Lung (tissue), 12 donors: ENCODE data around the gene CLDN9. TPM values are rescaled to one million over a fixed set of nuclear protein-coding genes. Genes with fewer than 3 reads are reported as not detected.

Experiments
- ATAC-seq: fragments of 200-7000 bp; cut with Tn5 transposase; one replicate; pipeline ENCODE4 v1.9.1; 2020; ENCODE audit warnings: moderate number of reproducible peaks; ENCODE audit not compliant: insufficient read depth, low FRiP score
- DNase-seq, 3 donors: peaks; one replicate each; pipeline ENCODE4 v3.0.0-alpha.2; 2013 to 2017
- H3K27ac ChIP-seq, 2 donors: one replicate each; pipeline ENCODE4 v1.5.1; 2013; ENCODE audit warnings: mild to moderate bottlenecking in 2 of 2, moderate library complexity in 2 of 2, control low read depth in 1 of 2, inconsistent platforms in 1 of 2, low read depth in 1 of 2, low read length in 1 of 2
- H3K27me3 ChIP-seq, 3 donors: one replicate each; pipeline ENCODE4 v1.5.1; 2013; ENCODE audit warnings: low read length in 2 of 3; ENCODE audit not compliant: control insufficient read depth in 3 of 3, insufficient read depth in 3 of 3
- H3K36me3 ChIP-seq, 4 donors: one replicate each; pipeline ENCODE4 v1.5.1; 2013; ENCODE audit warnings: low read length in 4 of 4, mild to moderate bottlenecking in 1 of 4, moderate library complexity in 1 of 4; ENCODE audit not compliant: control insufficient read depth in 4 of 4, insufficient read depth in 4 of 4
- H3K4me1 ChIP-seq, 5 donors: one replicate each; pipeline ENCODE4 v1.5.1; 2013; ENCODE audit warnings: low read length in 5 of 5, mild to moderate bottlenecking in 2 of 5, moderate library complexity in 1 of 5; ENCODE audit not compliant: control insufficient read depth in 5 of 5, insufficient read depth in 5 of 5
- H3K4me3 ChIP-seq: one replicate; pipeline ENCODE4 v1.5.1; 2013; ENCODE audit warnings: mild to moderate bottlenecking, control low read depth, moderate library complexity
- H3K9ac ChIP-seq, 2 donors: one replicate each; pipeline ENCODE4 v1.5.1; 2013; ENCODE audit warnings: low read length in 2 of 2, control low read depth in 1 of 2; ENCODE audit not compliant: insufficient read depth in 1 of 2
- H3K9me3 ChIP-seq, 4 donors: one replicate each; pipeline ENCODE4 v1.5.1; 2013; ENCODE audit warnings: low read length in 3 of 4, mild to moderate bottlenecking in 1 of 4, moderate library complexity in 1 of 4; ENCODE audit not compliant: control insufficient read depth in 4 of 4, insufficient read depth in 3 of 4
- WGBS, 2 donors: extraction: QIAGEN DNeasy Blood & Tissue Kit; methylation state at CpG; one replicate each; pipeline ENCODE4 v1.1.7; 2013; 5-methylcytosine and 5-hydroxymethylcytosine counted together
- polyA plus RNA-seq, 2 donors: library from polyadenylated mRNA; stranded (reverse); fragments of 200-250 nt; gene quantifications; one replicate each; pipeline ENCODE4 v1.2.1, GENCODE V29; 2013
- total RNA-seq, 2 donors: library from RNA; depleted of rRNA in 1 of 2; stranded (reverse); fragments of >200 nt in 1 of 2; gene quantifications; one replicate each; pipeline ENCODE4 v1.2.1, GENCODE V29; 2014 to 2021
- TF ChIP-seq, protein P1 (sequence below): IDR thresholded peaks from 2 replicates; pipeline ENCODE4 v1.5.1; 2012; ENCODE audit warnings: mild to moderate bottlenecking; ENCODE audit errors: control extremely low read depth, extremely low read depth
- donor health status: control.
- donor health status: control.
- donor health status: Bipolar disorder and iron deficiency.
- donor health status: healthy.
- donor health status: DM: yes; HTN: yes; CAD: no.

Gene CLDN9
- total and polyA plus RNA-seq, 4 donors: 0.91 to 5.3 (median 1.3) TPM

DNA sequence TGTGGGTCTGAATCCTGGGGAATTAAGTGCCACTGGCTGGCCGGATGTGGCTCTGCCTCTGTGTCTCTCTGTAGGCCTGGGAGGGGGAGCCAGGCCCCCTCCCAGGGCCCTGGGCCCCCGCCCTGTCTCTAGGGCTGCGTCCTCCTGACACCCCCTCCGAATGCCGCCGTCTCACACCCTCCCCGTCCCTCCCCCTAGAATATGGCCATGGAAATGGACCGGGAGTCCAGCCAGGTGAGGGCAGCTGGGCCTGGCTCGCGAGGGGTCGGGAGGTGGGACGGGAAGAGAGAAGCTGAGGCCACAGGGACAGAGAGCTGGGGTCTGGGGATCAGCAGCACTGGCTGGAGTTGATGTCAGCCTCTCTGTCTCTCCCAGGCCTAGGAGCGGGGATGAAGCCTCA, 16.4 kb upstream of the CLDN9 start:
- Histone ChIP-seq H3K27ac (no peak overlapping the region), H3K36me3 (no peaks in the 10 kb centered on the region), H3K4me1 (no peaks in the 10 kb centered on the region), H3K9me3 (no peaks in the 10 kb centered on the region), H3K4me3 (no peak overlapping the region), H3K9ac (no peak overlapping the region), H3K27me3 (no peaks in the 10 kb centered on the region)
- ATAC-seq (no peak), DNase-seq (no peak)
- WGBS, 2 donors: 81 to 89% methylated on average over 13 of the region's 13 CpGs
- TF ChIP-seq, protein P1, sequence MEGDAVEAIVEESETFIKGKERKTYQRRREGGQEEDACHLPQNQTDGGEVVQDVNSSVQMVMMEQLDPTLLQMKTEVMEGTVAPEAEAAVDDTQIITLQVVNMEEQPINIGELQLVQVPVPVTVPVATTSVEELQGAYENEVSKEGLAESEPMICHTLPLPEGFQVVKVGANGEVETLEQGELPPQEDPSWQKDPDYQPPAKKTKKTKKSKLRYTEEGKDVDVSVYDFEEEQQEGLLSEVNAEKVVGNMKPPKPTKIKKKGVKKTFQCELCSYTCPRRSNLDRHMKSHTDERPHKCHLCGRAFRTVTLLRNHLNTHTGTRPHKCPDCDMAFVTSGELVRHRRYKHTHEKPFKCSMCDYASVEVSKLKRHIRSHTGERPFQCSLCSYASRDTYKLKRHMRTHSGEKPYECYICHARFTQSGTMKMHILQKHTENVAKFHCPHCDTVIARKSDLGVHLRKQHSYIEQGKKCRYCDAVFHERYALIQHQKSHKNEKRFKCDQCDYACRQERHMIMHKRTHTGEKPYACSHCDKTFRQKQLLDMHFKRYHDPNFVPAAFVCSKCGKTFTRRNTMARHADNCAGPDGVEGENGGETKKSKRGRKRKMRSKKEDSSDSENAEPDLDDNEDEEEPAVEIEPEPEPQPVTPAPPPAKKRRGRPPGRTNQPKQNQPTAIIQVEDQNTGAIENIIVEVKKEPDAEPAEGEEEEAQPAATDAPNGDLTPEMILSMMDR: no peak

DNA sequence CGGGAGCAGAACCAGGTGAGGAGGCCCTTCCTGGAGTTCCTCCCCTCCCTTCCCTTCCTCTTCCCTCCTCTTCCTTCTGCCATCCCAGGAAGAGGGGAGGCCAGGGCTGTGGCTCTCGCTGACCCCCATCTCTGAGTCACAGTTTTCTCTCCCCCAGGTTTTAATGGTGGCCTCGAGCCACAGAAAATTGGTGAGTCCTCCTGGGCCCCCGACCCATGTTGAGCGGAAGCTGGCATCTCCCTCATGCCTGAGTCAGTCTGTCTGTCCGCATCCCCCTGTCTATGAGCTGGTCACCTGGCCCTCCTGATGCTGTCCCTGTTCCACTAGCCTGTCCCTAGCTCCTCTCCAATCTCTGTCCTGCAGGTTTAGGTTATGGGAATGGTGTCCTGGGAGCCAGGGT, 12.8 kb upstream of the CLDN9 start:
- no peak for DNase-seq
- no peak overlapping the region for H3K27ac ChIP-seq
- H3K36me3 ChIP-seq: no peaks in the 10 kb centered on the region
- peaks cover 0 to 4% (median 0%) of the 10 kb centered on the region in 3 donors for H3K27me3 ChIP-seq
- H3K4me3 ChIP-seq: no peak overlapping the region
- no peaks in the 10 kb centered on the region for H3K9me3 ChIP-seq
- TF ChIP-seq, protein P1: no peak
- ATAC-seq: no peak
- H3K9ac ChIP-seq: no peak overlapping the region
- no peaks in the 10 kb centered on the region for H3K4me1 ChIP-seq
- WGBS, 2 donors: 79 to 81% methylated on average over 6 of the region's 6 CpGs

DNA sequence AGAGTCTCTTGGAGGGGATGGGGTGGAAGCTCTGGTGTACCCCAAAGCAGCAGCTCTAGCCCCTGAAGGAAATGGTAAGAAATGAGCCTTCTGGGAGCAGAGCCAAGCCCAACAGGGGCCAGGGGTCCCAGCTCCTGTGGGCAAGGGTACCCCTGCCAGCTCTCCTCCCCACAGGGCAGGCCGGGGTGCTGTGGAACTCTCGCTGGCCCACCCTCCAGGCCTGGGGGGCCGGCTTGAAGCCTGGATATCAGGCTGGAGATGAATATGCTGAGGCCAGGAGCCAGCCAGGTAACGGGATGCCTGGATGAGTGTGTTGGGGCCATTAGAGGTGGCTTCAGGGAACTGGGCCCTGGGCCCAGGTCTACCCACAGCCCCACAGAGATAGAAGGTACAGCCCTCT, 12.2 kb upstream of the CLDN9 start:
- H3K36me3 ChIP-seq: no peaks in the 10 kb centered on the region
- H3K4me1 ChIP-seq: no peaks in the 10 kb centered on the region
- no peaks in the 10 kb centered on the region for H3K9me3 ChIP-seq
- WGBS, 2 donors: 89% methylated on average over 4 of the region's 4 CpGs
- DNase-seq: no peak
- H3K27me3 ChIP-seq: peaks cover 0 to 5% (median 0%) of the 10 kb centered on the region in 3 donors
- no peak overlapping the region for H3K27ac ChIP-seq
- no peak overlapping the region for H3K9ac ChIP-seq
- TF ChIP-seq, protein P1: no peak
- H3K4me3 ChIP-seq: no peak overlapping the region
- no peak for ATAC-seq

DNA sequence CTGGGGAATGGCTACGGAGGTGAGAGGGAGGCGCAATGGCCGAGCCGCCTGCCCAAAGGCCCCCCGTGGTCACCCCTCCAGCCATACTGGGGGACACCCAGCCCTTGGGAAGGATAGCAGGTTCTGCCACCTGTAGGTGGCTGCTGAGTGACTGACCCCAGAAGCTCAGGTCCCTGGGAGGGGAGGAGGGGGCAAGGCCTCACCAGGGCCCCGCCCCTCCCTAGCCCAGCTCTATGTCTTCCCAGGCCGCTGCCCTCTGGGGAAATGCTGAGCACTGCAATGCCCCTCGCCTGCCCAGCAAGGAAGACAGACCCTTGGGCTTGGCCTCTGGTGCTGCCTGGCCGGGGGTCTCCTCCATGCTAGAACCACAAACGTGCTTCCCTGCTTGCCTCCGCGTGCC, 11.4 kb upstream of the CLDN9 start:
- no peaks in the 10 kb centered on the region for H3K36me3 ChIP-seq
- ATAC-seq (no peak), DNase-seq (no peak)
- TF ChIP-seq, protein P1: no peak
- no peak overlapping the region for H3K27ac ChIP-seq
- no peak overlapping the region for H3K9ac ChIP-seq
- no peak overlapping the region for H3K4me3 ChIP-seq
- H3K9me3 ChIP-seq: no peaks in the 10 kb centered on the region
- H3K27me3 ChIP-seq: peaks cover 0 to 8% (median 4%) of the 10 kb centered on the region in 3 donors
- WGBS, 2 donors: 82 to 88% methylated on average over 12 of the region's 12 CpGs
- peaks cover 0 to 3% (median 0%) of the 10 kb centered on the region in 5 donors for H3K4me1 ChIP-seq
